KOPT-K1 (cell line): ENCODE data around the gene CEP164.

Experiments used
- H3K27ac ChIP-seq: fragments of 200-600 bp; sonication (generic); 2 replicates; pipeline ENCODE4 v1.5.1; 2016; ENCODE audit warnings: antibody characterized with exemption, mild to moderate bottlenecking, low read depth, low read length; ENCODE audit not compliant: poor library complexity, severe bottlenecking
- H3K36me3 ChIP-seq: fragments of 200-600 bp; sonication (generic); 2 replicates; pipeline ENCODE4 v1.5.1; 2017; ENCODE audit warnings: antibody characterized with exemption, mild to moderate bottlenecking, low read length, moderate library complexity; ENCODE audit not compliant: insufficient read depth
- H3K9me3 ChIP-seq: fragments of 200-600 bp; sonication (generic); 2 replicates; pipeline ENCODE4 v1.5.1; 2017; ENCODE audit warnings: antibody characterized with exemption, low read length, mild to moderate bottlenecking; ENCODE audit not compliant: insufficient read depth, poor library complexity, severe bottlenecking

The CEP164 gene

GRCh38 chr11:117411736-117412135 lies 84.1 kb downstream of the CEP164 start:
- Histone ChIP-seq H3K36me3 (no peaks in the 10 kb centered on the region; the same call in 1 of the 2 replicates), H3K27ac (no peak overlapping the region), H3K9me3 (no peaks in the 10 kb centered on the region)

- H3K36me3 ChIP-seq, result no peaks in the 10 kb centered on the region; the same call in 1 of the 2 replicates
- H3K9me3 ChIP-seq, result no peaks in the 10 kb centered on the region
These were observed 84.5 kb downstream of the CEP164 start for GRCh38 chr11:117412176-117412575.

GRCh38 chr11:117412653-117413275 lies 85.1 kb downstream of the CEP164 start:
- Histone ChIP-seq H3K36me3 (no peaks in the 10 kb centered on the region; the same call in 1 of the 2 replicates), H3K27ac (no peak overlapping the region), H3K9me3 (no peaks in the 10 kb centered on the region)

More at GRCh38 chr11:117412176-117412575, 84.5 kb downstream of the CEP164 start:
- no peak overlapping the region for H3K27ac ChIP-seq

GRCh38 chr11:117413616-117414015 lies 86.0 kb downstream of the CEP164 start:
- no peak overlapping the region for H3K27ac ChIP-seq

GRCh38 chr11:117414724-117415123 lies 87.1 kb downstream of the CEP164 start:
- no peaks in the 10 kb centered on the region for H3K9me3 ChIP-seq
- H3K36me3 ChIP-seq, result no peaks in the 10 kb centered on the region
- no peak overlapping the region for H3K27ac ChIP-seq

More at GRCh38 chr11:117413616-117414015, 86.0 kb downstream of the CEP164 start:
- H3K9me3 ChIP-seq, result no peaks in the 10 kb centered on the region
- no peaks in the 10 kb centered on the region; the same call in 1 of the 2 replicates for H3K36me3 ChIP-seq

- Histone ChIP-seq H3K27ac (no peak overlapping the region), H3K36me3 (no peaks in the 10 kb centered on the region), H3K9me3 (no peaks in the 10 kb centered on the region)
These were observed 87.8 kb downstream of the CEP164 start for GRCh38 chr11:117415358-117415896.

- Histone ChIP-seq H3K9me3 (no peaks in the 10 kb centered on the region), H3K36me3 (no peaks in the 10 kb centered on the region), H3K27ac (no peak overlapping the region)
These were observed 89.7 kb downstream of the CEP164 start for GRCh38 chr11:117417342-117417741.

GRCh38 chr11:117417856-117418255 lies 90.2 kb downstream of the CEP164 start:
- no peak overlapping the region for H3K27ac ChIP-seq
- no peaks in the 10 kb centered on the region for H3K36me3 ChIP-seq
- H3K9me3 ChIP-seq, result no peaks in the 10 kb centered on the region

- Histone ChIP-seq H3K36me3 (no peaks in the 10 kb centered on the region), H3K27ac (no peak overlapping the region), H3K9me3 (no peaks in the 10 kb centered on the region)
These were observed 91.3 kb downstream of the CEP164 start for GRCh38 chr11:117418737-117419481.

GRCh38 chr11:117419482-117420142 lies 92.0 kb downstream of the CEP164 start:
- Histone ChIP-seq H3K9me3 (no peaks in the 10 kb centered on the region), H3K27ac (no peak overlapping the region), H3K36me3 (no peaks in the 10 kb centered on the region)

GRCh38 chr11:117420143-117420485 lies 92.5 kb downstream of the CEP164 start:
- H3K36me3 ChIP-seq, result no peaks in the 10 kb centered on the region
- H3K27ac ChIP-seq, result no peak overlapping the region
- no peaks in the 10 kb centered on the region for H3K9me3 ChIP-seq

- Histone ChIP-seq H3K27ac (no peak overlapping the region), H3K36me3 (no peaks in the 10 kb centered on the region), H3K9me3 (no peaks in the 10 kb centered on the region)
These were observed 92.9 kb downstream of the CEP164 start for GRCh38 chr11:117420598-117420997.

GRCh38 chr11:117421041-117421440 lies 93.4 kb downstream of the CEP164 start:
- H3K27ac ChIP-seq, result no peak overlapping the region
- H3K36me3 ChIP-seq, result no peaks in the 10 kb centered on the region
- H3K9me3 ChIP-seq, result no peaks in the 10 kb centered on the region

GRCh38 chr11:117421476-117421875 lies 93.8 kb downstream of the CEP164 start:
- no peaks in the 10 kb centered on the region for H3K36me3 ChIP-seq
- no peaks in the 10 kb centered on the region for H3K9me3 ChIP-seq

GRCh38 chr11:117423046-117423575 lies 95.5 kb downstream of the CEP164 start:
- no peak overlapping the region for H3K27ac ChIP-seq
- no peaks in the 10 kb centered on the region for H3K36me3 ChIP-seq
- H3K9me3 ChIP-seq, result no peaks in the 10 kb centered on the region

More at GRCh38 chr11:117421476-117421875, 93.8 kb downstream of the CEP164 start:
- H3K27ac ChIP-seq, result no peak overlapping the region
